ENCODE measurements around the gene RC3H2. TPM values are rescaled to one million over a fixed set of nuclear protein-coding genes. Genes with fewer than 3 reads are reported as not detected.
A peak's percentile ranks its signal among the peaks of the same experiment; 100 is the strongest.

RC3H2 gene
- total and polyA plus RNA-seq, 11 donors: 11.7 to 52.2 (median 44.3) TPM

- no peak overlapping the region for H3K27ac ChIP-seq
- no peaks in the 10 kb centered on the region for H3K27me3 ChIP-seq
- no peak for TF ChIP-seq POLR2A (IDR thresholded peaks at IDR 0.05)
- ATAC-seq (no peak), DNase-seq (no peak)
- no peak overlapping the region for H3K4me3 ChIP-seq
- peaks cover 0 to 29% (median 21%) of the 10 kb centered on the region in 9 donors for H3K36me3 ChIP-seq
- H3K4me1 ChIP-seq: peaks cover 0 to 5% (median 0%) of the 10 kb centered on the region in 12 donors
- intact Hi-C loops (cut with DNase I): no loop called here
- 80 to 92% (median 88%) methylated on average over 3 of the region's 3 CpGs for WGBS, 4 donors
- no peaks in the 10 kb centered on the region for H3K9me3 ChIP-seq
Observed at GRCh38 chr9:122923947-122924346, 18.8 kb upstream of the RC3H2 start.

- Histone ChIP-seq H3K9me3 (no peaks in the 10 kb centered on the region), H3K36me3 (peaks cover 0 to 40% (median 32%) of the 10 kb centered on the region in 9 donors), H3K4me3 (no peak overlapping the region), H3K27ac (no peak overlapping the region), H3K27me3 (no peaks in the 10 kb centered on the region), H3K4me1 (no peaks in the 10 kb centered on the region)
- WGBS, 4 donors: 87 to 94% (median 91%) methylated on average over 8 of the region's 8 CpGs
- no peak for DNase-seq
- no peak for TF ChIP-seq POLR2A (IDR thresholded peaks at IDR 0.05)
- no peak for TF ChIP-seq CTCF (IDR thresholded peaks at IDR 0.05)
- ATAC-seq: no peak
- intact Hi-C loops (cut with DNase I): no loop called here
Observed at GRCh38 chr9:122922713-122923112, 17.6 kb upstream of the RC3H2 start.

DNA sequence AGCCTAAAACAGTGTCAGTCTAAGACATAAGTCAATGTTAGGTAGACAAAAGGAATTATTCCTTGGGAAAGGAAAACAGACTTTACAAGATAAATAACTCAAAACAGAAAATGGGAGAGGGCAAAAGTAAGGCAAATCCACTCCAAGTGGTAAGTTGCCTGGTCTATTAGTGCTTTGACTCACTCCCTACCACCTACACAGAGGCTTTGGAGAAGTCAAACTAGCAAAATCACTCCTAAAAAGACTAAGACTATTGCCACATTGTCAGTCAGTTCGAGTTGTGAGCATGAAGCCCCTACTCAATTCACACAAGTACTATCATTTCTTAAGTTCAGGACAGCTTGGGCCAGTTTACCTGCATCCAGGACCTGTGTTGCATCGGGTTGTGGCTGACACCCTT lies 13.2 kb upstream of the RC3H2 start:
- Histone ChIP-seq H3K36me3 (peaks cover 0 to 44% (median 32%) of the 10 kb centered on the region in 9 donors), H3K4me3 (no peak overlapping the region), H3K4me1 (peaks cover 0 to 6% (median 0%) of the 10 kb centered on the region in 12 donors), H3K9me3 (no peaks in the 10 kb centered on the region), H3K27me3 (no peaks in the 10 kb centered on the region), H3K27ac (no peak overlapping the region)
- no peak for DNase-seq
- 89 to 95% (median 93%) methylated on average over 2 of the region's 2 CpGs for WGBS, 4 donors
- intact Hi-C loops (cut with DNase I): loop anchor here in 1 of 10 donors (10.0 kb wide), 1 partner anchor 824 kb away; the partner anchor contains the start of gene TTLL11
- ATAC-seq: no peak
- TF ChIP-seq CTCF (IDR thresholded peaks at IDR 0.05): no peak
- no peak for TF ChIP-seq POLR2A (IDR thresholded peaks at IDR 0.05)

DNA sequence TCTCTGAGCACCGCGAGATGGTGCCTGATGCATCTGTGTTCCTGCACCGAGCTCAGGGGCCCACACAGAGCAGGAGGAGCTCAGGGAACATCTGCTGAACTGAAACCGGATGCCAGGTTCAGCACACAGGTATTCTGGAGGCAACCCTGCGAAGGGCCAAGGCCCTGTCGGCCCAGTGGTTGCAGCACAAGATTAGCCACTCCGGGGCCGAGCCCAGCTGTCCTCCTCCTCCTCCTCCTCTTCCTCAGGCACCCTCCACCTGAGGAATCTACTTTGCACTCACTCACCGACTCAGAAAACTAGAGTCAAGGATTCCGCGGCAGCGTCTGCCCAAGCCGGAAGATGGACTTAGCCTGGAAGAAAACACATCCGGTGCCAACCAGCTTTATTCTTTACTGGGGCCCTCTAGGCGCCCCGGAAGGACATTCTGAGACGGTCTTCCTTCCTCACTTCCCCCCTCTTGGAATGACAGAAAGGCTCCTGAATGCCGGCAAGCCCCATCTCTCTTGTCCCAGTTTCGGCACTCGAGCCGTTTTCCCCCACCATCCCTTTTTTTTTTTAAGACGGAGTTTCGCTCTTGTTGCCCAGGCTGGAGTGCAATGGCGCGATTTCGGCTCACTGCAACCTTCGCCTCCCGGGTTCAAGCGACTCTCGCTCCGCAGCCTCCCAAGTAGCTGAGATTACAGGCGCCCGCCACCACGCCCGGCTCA lies 8.0 kb upstream of the RC3H2 start, which contains the start of gene ZBTB6:
TSS of gene ZBTB6 (minus strand) at position 360 of the 710 bp plus-strand sequence. CDS start 1,251 bp downstream, outside the sequence.
- Histone ChIP-seq H3K36me3 (peaks cover 3 to 47% (median 29%) of the 10 kb centered on the region in 9 donors), H3K4me3 (peak within 1 kb of the TSS; percentile 49 to 94 (median 84)), H3K9me3 (no peaks in the 10 kb centered on the region), H3K27ac (peak within 1 kb of the TSS in 11 of 12 donors; percentile 75 to 94 (median 80)), H3K27me3 (no peaks in the 10 kb centered on the region), H3K4me1 (peaks cover 0 to 16% (median 8%) of the 10 kb centered on the region in 12 donors)
- TF ChIP-seq CTCF (IDR thresholded peaks at IDR 0.05) (no peak), POLR2A (IDR thresholded peaks at IDR 0.05) (peak in 1 of 2 donors; percentile 37)
- ATAC-seq: peak; percentile 94 to 99 (median 98)
- peak; percentile 66 to 83 (median 78) for DNase-seq
- intact Hi-C loops (cut with DNase I): loop anchor here in 3 of 10 donors (1.0 to 10.0 kb wide), 4 partner anchors 8 to 818 kb away; partner anchors contain the start of genes RC3H2 (in 1 of the 3), TTLL11 (in 1 of the 3) and ZBTB26 (in 1 of the 3)
- 0 to 1% (median 0%) methylated on average over 31 to 35 of the region's 35 CpGs for WGBS, 4 donors
